ENCODE data around the gene HIVEP3. TPM values are rescaled to one million over a fixed set of nuclear protein-coding genes. Genes with fewer than 3 reads are reported as not detected.

HIVEP3 gene
- total and polyA plus RNA-seq, 4 donors, result 7.0 to 14.7 (median 8.8) TPM

GRCh38 chr1:41507110-41507720, 411.5 kb downstream of the HIVEP3 start:
- 78 to 87% methylated on average over 13 of the region's 13 CpGs for WGBS, 2 donors
- H3K4me3 ChIP-seq, result no peak overlapping the region
- no peak for TF ChIP-seq CTCF (IDR thresholded peaks at IDR 0.05; ENCODE audit: control extremely low read depth, extremely low read depth)
- peak in 1 of 3 donors; percentile 35 for DNase-seq
- no peaks in the 10 kb centered on the region for H3K27me3 ChIP-seq (ENCODE audit: control insufficient read depth in 3 of 3, insufficient read depth in 3 of 3, low read length in 2 of 3)
- no peak for ATAC-seq (ENCODE audit: insufficient read depth, low FRiP score)
- no peak overlapping the region for H3K9ac ChIP-seq (ENCODE audit: insufficient read depth in 1 of 2, low read length in 2 of 2)
- H3K36me3 ChIP-seq (ENCODE audit: control insufficient read depth in 4 of 4, insufficient read depth in 4 of 4, low read length in 4 of 4), result peaks cover 0 to 6% (median 1%) of the 10 kb centered on the region in 4 donors
- no peaks in the 10 kb centered on the region for H3K9me3 ChIP-seq (ENCODE audit: control insufficient read depth in 4 of 4, insufficient read depth in 3 of 4, low read length in 3 of 4)
- peaks cover 0 to 14% (median 9%) of the 10 kb centered on the region in 5 donors for H3K4me1 ChIP-seq (ENCODE audit: control insufficient read depth in 5 of 5, insufficient read depth in 5 of 5, low read length in 5 of 5)
- no peak overlapping the region for H3K27ac ChIP-seq (ENCODE audit: low read depth in 1 of 2, low read length in 1 of 2)

- Histone ChIP-seq H3K27ac (ENCODE audit: low read depth in 1 of 2, low read length in 1 of 2) (no peak overlapping the region), H3K4me1 (ENCODE audit: control insufficient read depth in 5 of 5, insufficient read depth in 5 of 5, low read length in 5 of 5) (peaks cover 0 to 26% (median 9%) of the 10 kb centered on the region in 5 donors), H3K9me3 (ENCODE audit: control insufficient read depth in 4 of 4, insufficient read depth in 3 of 4, low read length in 3 of 4) (no peaks in the 10 kb centered on the region), H3K36me3 (ENCODE audit: control insufficient read depth in 4 of 4, insufficient read depth in 4 of 4, low read length in 4 of 4) (no peaks in the 10 kb centered on the region), H3K9ac (ENCODE audit: insufficient read depth in 1 of 2, low read length in 2 of 2) (no peak overlapping the region), H3K4me3 (no peak overlapping the region), H3K27me3 (ENCODE audit: control insufficient read depth in 3 of 3, insufficient read depth in 3 of 3, low read length in 2 of 3) (no peaks in the 10 kb centered on the region)
- no peak for ATAC-seq (ENCODE audit: insufficient read depth, low FRiP score)
- peak in 1 of 3 donors; percentile 53 for DNase-seq
- TF ChIP-seq CTCF (IDR thresholded peaks at IDR 0.05; ENCODE audit: control extremely low read depth, extremely low read depth), result no peak
- 79 to 80% methylated on average over 15 of the region's 15 CpGs for WGBS, 2 donors
These were observed 414.3 kb downstream of the HIVEP3 start for GRCh38 chr1:41504114-41505035.

- H3K9me3 ChIP-seq (ENCODE audit: control insufficient read depth in 4 of 4, insufficient read depth in 3 of 4, low read length in 3 of 4), result no peaks in the 10 kb centered on the region
- TF ChIP-seq CTCF (IDR thresholded peaks at IDR 0.05; ENCODE audit: control extremely low read depth, extremely low read depth), result no peak
- DNase-seq, result no peak
- no peaks in the 10 kb centered on the region for H3K27me3 ChIP-seq (ENCODE audit: control insufficient read depth in 3 of 3, insufficient read depth in 3 of 3, low read length in 2 of 3)
- 92 to 93% methylated on average over 11 of the region's 11 CpGs for WGBS, 2 donors
- no peaks in the 10 kb centered on the region for H3K36me3 ChIP-seq (ENCODE audit: control insufficient read depth in 4 of 4, insufficient read depth in 4 of 4, low read length in 4 of 4)
- no peak overlapping the region for H3K4me3 ChIP-seq
- ATAC-seq (ENCODE audit: insufficient read depth, low FRiP score), result no peak
- H3K27ac ChIP-seq (ENCODE audit: low read depth in 1 of 2, low read length in 1 of 2), result no peak overlapping the region
- H3K9ac ChIP-seq (ENCODE audit: insufficient read depth in 1 of 2, low read length in 2 of 2), result no peak overlapping the region
- H3K4me1 ChIP-seq (ENCODE audit: control insufficient read depth in 5 of 5, insufficient read depth in 5 of 5, low read length in 5 of 5), result peaks cover 0 to 32% (median 9%) of the 10 kb centered on the region in 5 donors
These were observed 415.1 kb downstream of the HIVEP3 start for GRCh38 chr1:41503538-41504113.
